ENCODE results near the gene MTR.

Gene MTR

GRCh38 chr1:236864211-236864610 lies 69.1 kb downstream of the MTR start:
- DNase-seq (ENCODE audit: low read depth) = no peak

- DNase-seq (ENCODE audit: low read depth) = no peak
Measured at GRCh38 chr1:236864996-236865817, 70.1 kb downstream of the MTR start.

GRCh38 chr1:236865818-236866155 lies 70.7 kb downstream of the MTR start:
- no peak for DNase-seq (ENCODE audit: low read depth)

- no peak for DNase-seq (ENCODE audit: low read depth)
Measured at GRCh38 chr1:236868625-236869467, 73.8 kb downstream of the MTR start.

GRCh38 chr1:236869911-236870310 lies 74.8 kb downstream of the MTR start:
- DNase-seq (ENCODE audit: low read depth) = no peak

- no peak for DNase-seq (ENCODE audit: low read depth)
Measured at GRCh38 chr1:236870721-236871120, 75.6 kb downstream of the MTR start.

- no peak for DNase-seq (ENCODE audit: low read depth)
Measured at GRCh38 chr1:236872075-236872666, 77.1 kb downstream of the MTR start.

- no peak for DNase-seq (ENCODE audit: low read depth)
Measured at GRCh38 chr1:236875975-236876374, 80.9 kb downstream of the MTR start.

GRCh38 chr1:236877661-236878060 lies 82.6 kb downstream of the MTR start:
- no peak for DNase-seq (ENCODE audit: low read depth)

GRCh38 chr1:236880209-236880608 lies 85.1 kb downstream of the MTR start:
- no peak for DNase-seq (ENCODE audit: low read depth)

GRCh38 chr1:236882678-236883077 lies 87.6 kb downstream of the MTR start:
- no peak for DNase-seq (ENCODE audit: low read depth)

GRCh38 chr1:236886199-236886598 lies 91.1 kb downstream of the MTR start:
- no peak for DNase-seq (ENCODE audit: low read depth)

GRCh38 chr1:236887081-236887480 lies 92.0 kb downstream of the MTR start:
- no peak for DNase-seq (ENCODE audit: low read depth)

GRCh38 chr1:236888126-236888525 lies 93.0 kb downstream of the MTR start:
- no peak for DNase-seq (ENCODE audit: low read depth)

- DNase-seq (ENCODE audit: low read depth) = no peak
Measured at GRCh38 chr1:236888903-236889302, 93.8 kb downstream of the MTR start.

- DNase-seq (ENCODE audit: low read depth) = no peak
Measured at GRCh38 chr1:236890152-236891056, 95.3 kb downstream of the MTR start.

GRCh38 chr1:236893626-236894545 lies 98.8 kb downstream of the MTR start:
- no peak for DNase-seq (ENCODE audit: low read depth)

- DNase-seq (ENCODE audit: low read depth) = no peak
Measured at GRCh38 chr1:236895665-236896387, 100.7 kb downstream of the MTR start.

GRCh38 chr1:236896716-236897115 lies 101.6 kb downstream of the MTR start:
- no peak for DNase-seq (ENCODE audit: low read depth)
